ENCODE results near the gene ACOD1. TPM values are rescaled to one million over a fixed set of nuclear protein-coding genes. Genes with fewer than 3 reads are reported as not detected.

Gene ACOD1
- total RNA-seq, 1 experiment from 2014 or later: not detected

- H4K20me1 ChIP-seq (ENCODE audit: insufficient read depth): no peaks in the 10 kb centered on the region
- no peaks in the 10 kb centered on the region for H3K9me3 ChIP-seq (ENCODE audit: insufficient read depth, low read depth)
- ChIA-PET POLR2A (ENCODE audit: unreplicated experiment) (no interaction called here), CTCF (no interaction called here)
- no peak overlapping the region for H2AFZ ChIP-seq
- H3K27ac ChIP-seq: no peak overlapping the region
- H3K4me2 ChIP-seq: no peak overlapping the region
- H3K4me3 ChIP-seq: no peak overlapping the region
- no peaks in the 10 kb centered on the region for H3K79me2 ChIP-seq (ENCODE audit: low read depth)
- H3K27me3 ChIP-seq (ENCODE audit: insufficient read depth, low read depth): no peaks in the 10 kb centered on the region
- intact Hi-C loops (cut with micrococcal nuclease; ENCODE audit: unreplicated experiment): no loop called here
- no peaks in the 10 kb centered on the region for H3K9me2 ChIP-seq (ENCODE audit: insufficient read depth)
- DNase-seq: no peak
- no TSS peak for BruUV-seq (replicated peaks)
- H3F3A ChIP-seq (ENCODE audit: insufficient read depth, low read depth): no peaks in the 10 kb centered on the region
- no peak for TF ChIP-seq CTCF (conservative IDR thresholded peaks at IDR 0.05)
- TF ChIP-seq EZH2 (IDR thresholded peaks at IDR 0.05; ENCODE audit: low read depth): no peak
- H3K36me3 ChIP-seq (ENCODE audit: low read depth): no peaks in the 10 kb centered on the region
- no peaks in the 10 kb centered on the region for H3K4me1 ChIP-seq (replicated peaks; ENCODE audit: insufficient read depth)
Measured at GRCh38 chr13:76950101-76950500, 1.8 kb downstream of the ACOD1 start.

GRCh38 chr13:76953968-76954367 lies 5.7 kb downstream of the ACOD1 start:
- H3F3A ChIP-seq (ENCODE audit: insufficient read depth, low read depth): no peaks in the 10 kb centered on the region
- BruUV-seq (replicated peaks): no TSS peak
- H3K79me2 ChIP-seq (ENCODE audit: low read depth): no peaks in the 10 kb centered on the region
- H3K36me3 ChIP-seq (ENCODE audit: low read depth): no peaks in the 10 kb centered on the region
- no peaks in the 10 kb centered on the region for H3K4me1 ChIP-seq (replicated peaks; ENCODE audit: insufficient read depth)
- no peaks in the 10 kb centered on the region for H3K27me3 ChIP-seq (ENCODE audit: insufficient read depth, low read depth)
- no peaks in the 10 kb centered on the region for H3K9me2 ChIP-seq (ENCODE audit: insufficient read depth)
- H3K27ac ChIP-seq: no peak overlapping the region
- CTCF ChIA-PET: no interaction called here
- POLR2A ChIA-PET (ENCODE audit: unreplicated experiment): no interaction called here
- TF ChIP-seq EZH2 (IDR thresholded peaks at IDR 0.05; ENCODE audit: low read depth): no peak
- no peak for TF ChIP-seq CTCF (conservative IDR thresholded peaks at IDR 0.05)
- no peak overlapping the region for H2AFZ ChIP-seq
- DNase-seq: no peak
- H3K9me3 ChIP-seq (ENCODE audit: insufficient read depth, low read depth): no peaks in the 10 kb centered on the region
- intact Hi-C loops (cut with micrococcal nuclease; ENCODE audit: unreplicated experiment): no loop called here
- H4K20me1 ChIP-seq (ENCODE audit: insufficient read depth): no peaks in the 10 kb centered on the region
- H3K4me3 ChIP-seq: no peak overlapping the region
- no peak overlapping the region for H3K4me2 ChIP-seq

- no peak for DNase-seq
- TF ChIP-seq CTCF (conservative IDR thresholded peaks at IDR 0.05) (no peak), EZH2 (IDR thresholded peaks at IDR 0.05; ENCODE audit: low read depth) (no peak)
- H3F3A ChIP-seq (ENCODE audit: insufficient read depth, low read depth): no peaks in the 10 kb centered on the region
- no peak overlapping the region for H3K4me2 ChIP-seq
- H3K9me3 ChIP-seq (ENCODE audit: insufficient read depth, low read depth): no peaks in the 10 kb centered on the region
- no TSS peak for BruUV-seq (replicated peaks)
- ChIA-PET POLR2A (ENCODE audit: unreplicated experiment) (no interaction called here), CTCF (no interaction called here)
- H3K9me2 ChIP-seq (ENCODE audit: insufficient read depth): no peaks in the 10 kb centered on the region
- intact Hi-C loops (cut with micrococcal nuclease; ENCODE audit: unreplicated experiment): no loop called here
- no peaks in the 10 kb centered on the region for H3K4me1 ChIP-seq (replicated peaks; ENCODE audit: insufficient read depth)
- no peaks in the 10 kb centered on the region for H3K79me2 ChIP-seq (ENCODE audit: low read depth)
- no peaks in the 10 kb centered on the region for H3K36me3 ChIP-seq (ENCODE audit: low read depth)
- no peak overlapping the region for H2AFZ ChIP-seq
- H3K4me3 ChIP-seq: no peak overlapping the region
- no peak overlapping the region for H3K27ac ChIP-seq
- H3K27me3 ChIP-seq (ENCODE audit: insufficient read depth, low read depth): no peaks in the 10 kb centered on the region
- no peaks in the 10 kb centered on the region for H4K20me1 ChIP-seq (ENCODE audit: insufficient read depth)
Measured at GRCh38 chr13:76954538-76954937, 6.2 kb downstream of the ACOD1 start.

Measured in PC-9 (cell line).